B cell (primary cell): ENCODE results near the gene CASZ1.

Experiments used
- CTCF ChIP-seq: fragments of 200-600 bp; IDR thresholded peaks from one replicate; pipeline ENCODE4 v1.8.0; 2022; ENCODE audit warnings: antibody characterized with exemption, mild to moderate bottlenecking
- EZH2 ChIP-seq: IDR thresholded peaks from 2 replicates; pipeline ENCODE4 v1.6.1; 2012; ENCODE audit warnings: borderline replicate concordance, low read depth, mild to moderate bottlenecking, moderate library complexity, low read length; ENCODE audit not compliant: insufficient read depth, poor library complexity, severe bottlenecking

DNA sequence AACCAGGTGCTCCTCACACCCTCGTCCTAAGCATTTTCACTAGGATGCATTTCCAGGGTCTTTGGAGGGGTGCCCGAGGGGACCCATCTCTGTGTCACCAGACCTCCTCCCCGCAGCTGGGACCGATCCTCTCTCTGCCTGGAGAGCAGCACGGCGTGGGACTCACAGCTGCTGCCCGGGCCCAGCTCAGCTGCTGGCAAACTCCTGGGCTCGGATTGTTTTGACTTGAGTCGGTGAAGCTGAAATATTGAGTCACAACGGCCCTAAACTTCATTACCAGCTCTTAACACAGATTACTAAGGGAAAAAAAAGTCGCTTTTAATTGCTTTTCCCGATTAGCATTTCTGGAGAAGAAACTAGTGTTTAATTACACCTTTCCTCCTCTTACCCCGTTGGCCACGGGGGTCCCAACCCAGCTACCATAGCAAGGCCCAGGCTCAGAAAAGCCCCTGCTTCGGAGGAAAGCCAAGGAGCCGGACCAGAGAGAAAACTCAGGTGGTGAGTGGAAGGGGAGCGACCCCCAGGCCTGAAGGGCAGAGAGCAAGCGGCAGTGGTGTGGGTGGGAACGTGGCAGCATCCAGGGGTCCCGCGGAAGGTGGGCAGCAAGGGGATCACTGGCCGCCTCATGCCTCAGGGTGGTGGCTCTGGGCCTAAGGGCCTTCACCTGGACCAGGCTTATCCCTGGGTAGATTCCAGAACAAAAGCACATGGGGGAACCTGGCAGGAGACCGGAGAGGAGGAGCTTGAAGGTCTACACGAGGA is 41.7 kb downstream of the CASZ1 start:
- TF ChIP-seq EZH2 = no peak
- no peak for TF ChIP-seq CTCF
